Panc1 (cell line): ENCODE measurements around the gene PSMD7. TPM values are rescaled to one million over a fixed set of nuclear protein-coding genes. Genes with fewer than 3 reads are reported as not detected.

Experiments used
- ATAC-seq: fragments of 200-7000 bp; cut with Tn5 transposase; 2 replicates; pipeline ENCODE4 v1.9.1; 2020; ENCODE audit warnings: mild to moderate bottlenecking, moderate library complexity
- BruUV-seq: library from RNA; stranded (reverse); fragments of 400-500 nt; replicated peaks from 2 replicates; lab custom pipeline; 2021; lab: Mats Ljungman, UMichigan
- CTCF ChIA-PET: fragments of 300-600 bp; sonication (Branson Sonifier 250); formaldehyde crosslinking; loops from one replicate; lab custom pipeline; 2022; ENCODE audit warnings: antibody characterized with exemption; lab: Charles Lee
- POLR2A ChIA-PET: fragments of 300-600 bp; sonication (Branson Sonifier 250); formaldehyde crosslinking; loops from one replicate; lab custom pipeline; 2022; ENCODE audit warnings: antibody characterized with exemption; lab: Charles Lee
- DNase-seq: peaks from one replicate; pipeline ENCODE4 v3.0.0-alpha.2; 2010; ENCODE audit warnings: low read depth, low spot score
- H3K27ac ChIP-seq: 2 replicates; pipeline ENCODE4 v1.5.1; 2011; ENCODE audit warnings: mild to moderate bottlenecking, low read length, inconsistent platforms
- H3K27me3 ChIP-seq: fragments of 200-500 bp; sonication (Bioruptor generic); 2 replicates; pipeline ENCODE4 v1.6.0; 2014; ENCODE audit warnings: low read length, inconsistent platforms; ENCODE audit not compliant: control insufficient read depth, insufficient read depth
- H3K36me3 ChIP-seq: fragments of 200-500 bp; sonication (Bioruptor generic); 2 replicates; pipeline ENCODE4 v1.5.1; 2014; ENCODE audit warnings: inconsistent platforms, mild to moderate bottlenecking, low read length, moderate library complexity; ENCODE audit not compliant: control insufficient read depth, insufficient read depth
- H3K4me1 ChIP-seq: 2 replicates; pipeline ENCODE4 v1.5.1; 2011; ENCODE audit warnings: inconsistent platforms, mild to moderate bottlenecking, low read length, moderate library complexity; ENCODE audit not compliant: control insufficient read depth, insufficient read depth
- H3K4me3 ChIP-seq, 2 experiments: 2 replicates each; pipeline ENCODE4 v1.5.1; 2011 to 2012; ENCODE audit warnings: low read depth in 2 of 2, low read length in 2 of 2, mild to moderate bottlenecking in 2 of 2, inconsistent platforms in 1 of 2, moderate library complexity in 1 of 2
- H3K9me3 ChIP-seq: fragments of 200-500 bp; sonication (Bioruptor generic); 2 replicates; pipeline ENCODE4 v1.5.1; 2014; ENCODE audit warnings: low read depth, mild to moderate bottlenecking, inconsistent platforms, low read length, moderate library complexity; ENCODE audit not compliant: control insufficient read depth, insufficient read depth
- POLR2AphosphoS5 ChIP-seq: IDR thresholded peaks from 2 replicates; pipeline ENCODE4 v1.6.1; 2012; ENCODE audit warnings: mild to moderate bottlenecking, low read depth, low read length, moderate library complexity
- SIN3A ChIP-seq: IDR thresholded peaks from 2 replicates; pipeline ENCODE4 v1.6.1; 2012; ENCODE audit warnings: low read depth, mild to moderate bottlenecking, low read length, moderate library complexity, borderline replicate concordance; ENCODE audit not compliant: insufficient read depth
- TCF7L2 ChIP-seq: IDR thresholded peaks from 2 replicates; pipeline ENCODE4 v1.6.1; 2011; ENCODE audit warnings: mild to moderate bottlenecking, low read depth, low read length, inconsistent platforms
- in situ Hi-C: cut with HindIII; loops from 2 replicates; pipeline ENCODE4 v1.10.0; 2016; ENCODE audit warnings: low sequenced_read_pairs, low pct_unique_long_range_greater_than_20kb
- intact Hi-C: fragments of 100-400 bp; cut with micrococcal nuclease; formaldehyde crosslinking; loops from one replicate; pipeline ENCODE4 v1.10.0; 2022; ENCODE audit not compliant: unreplicated experiment
- total RNA-seq: library from RNA; stranded (reverse); gene quantifications from one replicate; pipeline ENCODE4 v1.2.1, GENCODE V29; 2021; ENCODE audit not compliant: unreplicated experiment
- TF ChIP-seq, protein P1 (sequence below), 2 experiments: IDR thresholded peaks; 2 replicates each; pipeline ENCODE4 v1.6.1; 2011 to 2012; ENCODE audit warnings: low read depth in 2 of 2, control low read depth in 1 of 2, low read length in 1 of 2, mild to moderate bottlenecking in 1 of 2, moderate library complexity in 1 of 2; ENCODE audit not compliant: insufficient read depth in 1 of 2
- TF ChIP-seq, protein P2 (sequence below): fragments of 450-650 bp; IDR thresholded peaks from 2 replicates; pipeline ENCODE4 v1.5.1; 2017; ENCODE audit warnings: mild to moderate bottlenecking

PSMD7 gene
- total RNA-seq, 1 experiment from 2014 or later = 83.9 TPM

GRCh38 chr16:74298104-74298503 lies 1.5 kb downstream of the PSMD7 start:
- Histone ChIP-seq H3K4me3 (peak overlapping the region; percentile 67 to 93), H3K27me3 (no peaks in the 10 kb centered on the region), H3K36me3 (peaks cover 47% of the 10 kb centered on the region), H3K27ac (peak overlapping the region; percentile 98), H3K9me3 (no peaks in the 10 kb centered on the region), H3K4me1 (peaks cover 11% of the 10 kb centered on the region; the same call in 1 of the 2 replicates)
- DNase-seq = no peak
- TSS peak; percentile 60 for BruUV-seq
- CTCF ChIA-PET = interaction anchor here (0.5 kb wide), 1 partner anchor 128 kb away, joined by 3 read pairs; no protein-coding TSS in a partner anchor
- ATAC-seq = no peak
- POLR2A ChIA-PET = interaction anchor here (1.1 kb wide), 1 partner anchor 10 kb away, joined by 3 read pairs; no protein-coding TSS in a partner anchor
- in situ Hi-C loops (no loop called here), intact Hi-C loops (no loop called here)
- TF ChIP-seq SIN3A (no peak), TCF7L2 (no peak), POLR2AphosphoS5 (no peak)
- TF ChIP-seq, protein P1, sequence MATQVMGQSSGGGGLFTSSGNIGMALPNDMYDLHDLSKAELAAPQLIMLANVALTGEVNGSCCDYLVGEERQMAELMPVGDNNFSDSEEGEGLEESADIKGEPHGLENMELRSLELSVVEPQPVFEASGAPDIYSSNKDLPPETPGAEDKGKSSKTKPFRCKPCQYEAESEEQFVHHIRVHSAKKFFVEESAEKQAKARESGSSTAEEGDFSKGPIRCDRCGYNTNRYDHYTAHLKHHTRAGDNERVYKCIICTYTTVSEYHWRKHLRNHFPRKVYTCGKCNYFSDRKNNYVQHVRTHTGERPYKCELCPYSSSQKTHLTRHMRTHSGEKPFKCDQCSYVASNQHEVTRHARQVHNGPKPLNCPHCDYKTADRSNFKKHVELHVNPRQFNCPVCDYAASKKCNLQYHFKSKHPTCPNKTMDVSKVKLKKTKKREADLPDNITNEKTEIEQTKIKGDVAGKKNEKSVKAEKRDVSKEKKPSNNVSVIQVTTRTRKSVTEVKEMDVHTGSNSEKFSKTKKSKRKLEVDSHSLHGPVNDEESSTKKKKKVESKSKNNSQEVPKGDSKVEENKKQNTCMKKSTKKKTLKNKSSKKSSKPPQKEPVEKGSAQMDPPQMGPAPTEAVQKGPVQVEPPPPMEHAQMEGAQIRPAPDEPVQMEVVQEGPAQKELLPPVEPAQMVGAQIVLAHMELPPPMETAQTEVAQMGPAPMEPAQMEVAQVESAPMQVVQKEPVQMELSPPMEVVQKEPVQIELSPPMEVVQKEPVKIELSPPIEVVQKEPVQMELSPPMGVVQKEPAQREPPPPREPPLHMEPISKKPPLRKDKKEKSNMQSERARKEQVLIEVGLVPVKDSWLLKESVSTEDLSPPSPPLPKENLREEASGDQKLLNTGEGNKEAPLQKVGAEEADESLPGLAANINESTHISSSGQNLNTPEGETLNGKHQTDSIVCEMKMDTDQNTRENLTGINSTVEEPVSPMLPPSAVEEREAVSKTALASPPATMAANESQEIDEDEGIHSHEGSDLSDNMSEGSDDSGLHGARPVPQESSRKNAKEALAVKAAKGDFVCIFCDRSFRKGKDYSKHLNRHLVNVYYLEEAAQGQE (IDR thresholded peaks at IDR 0.05; ENCODE audit: insufficient read depth in 1 of 2, low read depth in 2 of 2, low read length in 1 of 2) = no peak
- TF ChIP-seq, protein P2, sequence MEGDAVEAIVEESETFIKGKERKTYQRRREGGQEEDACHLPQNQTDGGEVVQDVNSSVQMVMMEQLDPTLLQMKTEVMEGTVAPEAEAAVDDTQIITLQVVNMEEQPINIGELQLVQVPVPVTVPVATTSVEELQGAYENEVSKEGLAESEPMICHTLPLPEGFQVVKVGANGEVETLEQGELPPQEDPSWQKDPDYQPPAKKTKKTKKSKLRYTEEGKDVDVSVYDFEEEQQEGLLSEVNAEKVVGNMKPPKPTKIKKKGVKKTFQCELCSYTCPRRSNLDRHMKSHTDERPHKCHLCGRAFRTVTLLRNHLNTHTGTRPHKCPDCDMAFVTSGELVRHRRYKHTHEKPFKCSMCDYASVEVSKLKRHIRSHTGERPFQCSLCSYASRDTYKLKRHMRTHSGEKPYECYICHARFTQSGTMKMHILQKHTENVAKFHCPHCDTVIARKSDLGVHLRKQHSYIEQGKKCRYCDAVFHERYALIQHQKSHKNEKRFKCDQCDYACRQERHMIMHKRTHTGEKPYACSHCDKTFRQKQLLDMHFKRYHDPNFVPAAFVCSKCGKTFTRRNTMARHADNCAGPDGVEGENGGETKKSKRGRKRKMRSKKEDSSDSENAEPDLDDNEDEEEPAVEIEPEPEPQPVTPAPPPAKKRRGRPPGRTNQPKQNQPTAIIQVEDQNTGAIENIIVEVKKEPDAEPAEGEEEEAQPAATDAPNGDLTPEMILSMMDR = no peak

GRCh38 chr16:74302341-74302740 lies 5.7 kb downstream of the PSMD7 start:
- Histone ChIP-seq H3K27ac (no peak overlapping the region), H3K27me3 (no peaks in the 10 kb centered on the region), H3K36me3 (peaks cover 60% of the 10 kb centered on the region), H3K9me3 (no peaks in the 10 kb centered on the region), H3K4me1 (peaks cover 11% of the 10 kb centered on the region; the same call in 1 of the 2 replicates), H3K4me3 (no peak overlapping the region)
- ChIA-PET POLR2A (interaction anchor here (0.8 kb wide), 1 partner anchor 15 kb away, joined by 3 read pairs; no protein-coding TSS in a partner anchor), CTCF (no interaction called here)
- intact Hi-C loops = no loop called here
- in situ Hi-C loops = no loop called here
- TF ChIP-seq TCF7L2 = no peak
- TF ChIP-seq POLR2AphosphoS5 = no peak
- TF ChIP-seq, protein P1 (IDR thresholded peaks at IDR 0.05; ENCODE audit: insufficient read depth in 1 of 2, low read depth in 2 of 2, low read length in 1 of 2) = no peak
- TF ChIP-seq, protein P2 = no peak
- no peak for TF ChIP-seq SIN3A
- no peak for ATAC-seq
- no peak for DNase-seq
- no TSS peak for BruUV-seq
